H54 (cell line): Measurements from ENCODE around the gene COL1A1.

Experiments
- DNase-seq: peaks from one replicate; pipeline ENCODE4 v3.0.0; 2011; ENCODE audit warnings: low spot score, mixed read lengths; ENCODE audit not compliant: insufficient read length
- FAIRE-seq: peaks from 3 replicates; lab custom pipeline; 2011; peaks lifted over from hg19 to GRCh38; lab: Jason Lieb, UNC
- POLR2A ChIP-seq: IDR thresholded peaks from 2 replicates; pipeline ENCODE4 v1.6.1; 2011; ENCODE audit warnings: low read depth, mild to moderate bottlenecking, low read length

The COL1A1 gene

DNA sequence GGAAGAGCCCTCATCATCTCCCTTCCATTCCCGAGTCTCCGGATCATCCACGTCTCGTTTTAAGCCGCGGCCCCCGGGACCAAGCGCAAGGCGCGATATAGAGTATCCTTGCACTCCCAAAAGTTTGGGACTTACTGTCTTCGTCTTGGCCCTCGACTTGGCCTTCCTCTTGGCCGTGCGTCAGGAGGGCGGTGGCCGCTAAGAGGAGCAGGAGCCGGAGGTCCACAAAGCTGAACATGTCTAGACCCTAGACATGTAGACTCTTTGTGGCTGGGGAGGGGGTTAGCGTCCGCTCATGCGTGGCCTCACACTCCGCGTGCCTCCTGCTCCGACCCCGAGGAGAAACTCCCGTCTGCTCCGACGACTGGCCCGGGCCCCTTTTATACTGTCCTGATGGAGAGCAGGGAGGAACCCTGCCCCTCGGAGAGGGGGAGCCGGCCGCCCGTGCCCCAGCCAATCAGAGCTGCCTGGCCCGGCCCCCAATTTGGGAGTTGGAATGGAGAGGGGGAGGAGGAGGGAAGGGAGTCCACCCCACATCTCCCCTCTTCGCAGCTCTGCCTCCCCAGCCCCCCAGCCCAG is at the start of gene COL1A1:
TSS of gene COL1A1 (minus strand) at position 356 of the 579 bp plus-strand sequence. CDS start at position 238, 118 bp downstream.
- FAIRE-seq = no peak
- DNase-seq = no peak

GRCh38 chr17:50248255-50248654 is 46.8 kb upstream of the COL1A1 start:
- DNase-seq (no peak), FAIRE-seq (no peak)
- TF ChIP-seq POLR2A = no peak

More for the DNA sequence above, at the start of gene COL1A1:
- TF ChIP-seq POLR2A = peak; percentile 100

DNA sequence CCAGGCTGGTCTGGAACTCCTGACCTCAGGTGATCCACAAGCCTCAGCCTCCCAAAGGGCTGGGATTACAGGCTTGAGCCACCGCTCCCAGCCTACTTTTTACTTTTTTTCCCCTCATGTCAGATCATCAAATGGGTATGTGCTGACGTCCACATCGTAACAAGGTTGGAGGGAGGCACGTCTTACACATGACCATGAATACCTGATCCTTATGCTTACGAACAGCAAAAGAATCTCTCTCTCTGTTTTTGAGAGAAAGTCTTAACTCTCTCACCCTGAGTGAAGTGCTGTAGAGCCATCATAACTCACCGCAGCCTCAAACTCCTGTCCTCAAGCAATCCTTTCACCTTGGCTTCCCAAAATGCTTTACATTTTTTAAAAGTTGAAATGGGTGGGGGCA is 43.3 kb upstream of the COL1A1 start:
- no peak for FAIRE-seq
- no peak for TF ChIP-seq POLR2A
- DNase-seq = no peak

- no peak for TF ChIP-seq POLR2A
- FAIRE-seq (no peak), DNase-seq (no peak)
Measured at GRCh38 chr17:50241431-50241830, 40.0 kb upstream of the COL1A1 start.

DNA sequence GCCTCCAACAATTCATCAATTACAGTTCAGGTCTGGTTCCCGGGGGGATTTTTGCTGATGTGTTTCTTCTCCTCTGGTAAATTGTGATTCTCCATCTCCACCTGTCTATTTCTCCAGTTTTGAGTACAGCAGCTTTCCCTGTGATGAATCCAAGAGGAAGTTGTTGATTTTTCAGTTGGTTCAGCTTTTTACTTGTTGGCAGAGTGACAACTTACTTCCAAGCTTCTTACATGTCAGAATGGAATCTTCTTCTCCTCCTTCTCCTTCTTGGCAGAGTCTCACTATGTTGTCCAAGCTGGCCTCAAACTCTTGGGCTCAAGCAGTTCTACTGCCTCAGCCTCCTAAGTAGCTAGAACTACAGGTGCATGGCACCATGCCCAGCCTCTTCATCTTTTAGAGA is 39.4 kb upstream of the COL1A1 start:
- no peak for FAIRE-seq
- DNase-seq = no peak
- no peak for TF ChIP-seq POLR2A

- no peak for TF ChIP-seq POLR2A
- DNase-seq = no peak
- FAIRE-seq = no peak
Measured at GRCh38 chr17:50239937-50240336, 38.5 kb upstream of the COL1A1 start.

DNA sequence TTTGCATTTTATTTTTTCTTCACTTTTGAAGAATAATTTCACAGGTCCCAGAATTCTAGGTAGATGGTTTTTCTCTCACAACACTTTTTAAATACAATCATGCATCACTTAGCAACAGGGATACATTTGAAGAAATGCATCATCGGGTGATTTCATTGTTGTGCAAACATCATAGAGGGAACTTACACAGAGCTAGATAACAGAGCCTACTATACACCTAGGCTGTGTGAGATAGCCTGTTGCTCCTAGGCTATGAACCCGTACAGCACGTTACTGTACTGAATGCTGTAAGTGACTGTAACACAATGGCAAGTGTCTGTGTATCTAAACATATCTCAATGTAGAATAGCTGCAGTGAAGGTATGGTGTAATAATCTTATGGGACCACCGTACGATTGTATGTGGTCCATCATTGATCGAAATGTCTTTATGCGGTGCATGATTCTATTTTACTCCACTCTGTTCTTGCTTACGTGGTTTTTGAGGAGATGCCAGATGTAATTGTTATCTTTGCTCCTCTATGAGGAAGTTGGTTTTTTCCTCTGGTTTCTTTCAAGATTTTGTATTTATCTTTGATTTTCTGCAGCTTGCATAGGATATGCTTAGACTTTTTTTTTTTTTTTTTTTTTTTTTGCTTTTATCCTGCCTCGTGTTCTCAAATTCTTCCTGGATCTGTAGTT is 37.3 kb upstream of the COL1A1 start:
- TF ChIP-seq POLR2A = no peak
- FAIRE-seq (no peak), DNase-seq (no peak)

DNA sequence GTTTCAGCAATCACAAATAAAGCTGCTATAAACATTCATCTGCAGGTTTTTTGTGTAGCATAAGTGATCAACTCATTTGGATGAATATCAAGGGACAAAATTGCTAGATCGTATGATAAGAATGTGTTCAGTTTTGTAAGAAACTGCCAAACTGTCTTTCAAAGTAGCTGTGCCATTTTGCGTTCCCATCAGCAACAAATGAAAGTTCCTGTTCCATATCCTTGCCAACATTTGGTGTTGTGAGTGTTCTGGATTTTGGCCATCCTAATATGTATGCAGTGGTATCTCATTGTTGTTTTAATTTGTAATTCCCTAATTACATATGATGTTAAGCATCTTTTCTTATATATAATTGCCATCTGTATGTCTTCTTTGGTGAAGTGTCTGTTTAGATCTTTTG is 36.5 kb upstream of the COL1A1 start:
- FAIRE-seq (no peak), DNase-seq (no peak)
- TF ChIP-seq POLR2A = no peak

DNA sequence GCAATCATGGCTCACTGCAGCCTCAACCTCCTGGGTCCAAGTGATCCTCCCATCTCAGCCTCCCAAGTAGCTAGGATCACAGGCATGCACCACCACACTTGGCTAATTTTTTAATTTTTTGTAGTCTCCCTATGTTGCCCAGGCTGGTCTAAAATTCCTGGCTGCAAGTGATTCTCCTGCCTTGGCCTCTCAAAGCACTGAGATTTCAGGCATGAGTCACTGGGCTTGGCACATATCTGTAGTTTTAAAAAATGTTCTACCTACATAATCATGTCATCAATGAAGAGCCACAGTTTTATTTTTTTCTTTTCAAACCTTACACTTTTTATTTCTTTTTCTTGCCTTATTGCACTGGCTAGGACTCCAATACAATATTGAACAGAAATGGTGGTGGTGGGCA is 33.1 kb upstream of the COL1A1 start:
- FAIRE-seq (peak; percentile 41), DNase-seq (no peak)
- no peak for TF ChIP-seq POLR2A

GRCh38 chr17:50225701-50226240 is 24.3 kb upstream of the COL1A1 start:
- no peak for TF ChIP-seq POLR2A
- FAIRE-seq (no peak), DNase-seq (no peak)

DNA sequence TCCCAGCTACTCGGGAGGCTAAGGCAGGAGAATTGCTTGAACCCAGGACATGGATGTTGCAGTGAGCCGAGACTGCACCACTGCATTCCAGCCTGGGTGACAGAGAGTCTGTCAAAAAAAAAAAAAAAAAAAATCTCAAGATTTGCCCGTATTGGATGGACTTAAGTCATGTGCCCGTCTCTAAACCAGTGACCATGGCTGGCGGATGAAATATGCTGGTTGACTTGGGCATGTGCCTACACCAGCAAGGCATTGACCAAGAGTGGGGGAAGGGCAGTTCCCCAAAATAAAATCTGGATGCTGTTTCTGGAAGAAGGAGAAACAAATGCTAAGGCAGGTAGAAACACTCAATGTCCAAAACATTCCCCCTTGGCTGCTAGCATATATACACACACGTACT is 21.5 kb upstream of the COL1A1 start:
- no peak for FAIRE-seq
- no peak for TF ChIP-seq POLR2A
- no peak for DNase-seq

DNA sequence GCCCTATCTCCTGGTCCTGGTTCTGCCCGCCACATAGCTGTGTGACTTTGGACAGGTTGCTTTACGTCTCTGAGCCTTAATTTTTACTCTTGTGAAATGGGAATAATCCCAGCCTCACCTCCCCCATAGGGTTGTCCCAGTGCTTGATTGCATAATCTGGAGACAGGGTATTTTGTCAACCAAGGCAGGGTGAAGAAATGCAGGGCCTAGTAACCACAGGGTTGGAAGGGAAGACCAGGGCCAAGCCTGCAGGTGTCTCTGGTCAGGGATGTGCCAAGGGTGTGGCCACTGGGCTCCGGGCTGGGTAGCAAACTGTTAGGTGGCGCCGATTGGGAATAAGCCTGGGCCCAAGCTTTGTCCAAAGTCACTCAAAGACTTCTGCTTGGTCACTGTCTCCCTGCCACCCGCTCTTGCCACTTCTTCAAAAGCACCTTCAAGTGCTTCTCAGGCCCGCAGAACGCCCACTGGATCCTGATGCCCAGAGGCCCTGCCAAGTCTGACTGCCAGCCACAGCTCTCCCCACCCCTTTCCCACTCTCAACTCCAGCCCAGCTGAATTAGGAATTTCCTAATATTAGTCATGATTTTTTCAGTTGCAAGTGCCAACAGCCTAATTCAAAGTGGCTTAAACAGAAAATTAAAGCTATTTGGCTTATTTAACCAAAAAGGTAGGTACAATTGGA is 20.6 kb upstream of the COL1A1 start:
- FAIRE-seq (no peak), DNase-seq (no peak)
- 0 out of 2 replicates have a peak, but pooled peaks have one; percentile 7 for TF ChIP-seq POLR2A

- FAIRE-seq = no peak
- no peak for DNase-seq
- TF ChIP-seq POLR2A = no peak
Measured at GRCh38 chr17:50221266-50221863, 19.9 kb upstream of the COL1A1 start.

DNA sequence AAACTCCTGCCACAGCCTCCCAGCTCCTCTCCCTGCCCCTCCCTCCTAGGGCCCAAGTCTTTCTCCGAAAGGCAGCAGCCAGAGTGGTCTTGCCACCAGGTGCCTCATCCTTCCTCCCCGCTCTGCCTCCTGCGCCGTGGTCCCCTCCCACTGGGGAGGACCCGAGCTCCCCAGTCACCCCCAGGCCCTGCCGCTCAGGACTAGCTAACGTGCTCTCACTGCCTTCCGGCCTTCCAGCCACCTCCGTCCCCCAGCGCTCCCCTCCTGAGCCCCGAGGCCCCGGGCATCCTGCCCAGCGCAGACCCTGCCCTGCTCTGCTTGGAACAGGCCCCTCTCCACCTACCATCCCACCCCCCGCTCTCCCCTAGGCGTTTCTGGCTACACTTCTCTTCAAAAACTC is 19.4 kb upstream of the COL1A1 start:
- no peak; the same call in 1 of the 2 replicates for TF ChIP-seq POLR2A
- DNase-seq (no peak), FAIRE-seq (no peak)
